HEK293 (cell line): Measurements from ENCODE around the gene CFAP119.

ENCODE experiments used
- GFI1B ChIP-seq: fragments of 450-650 bp; formaldehyde crosslinking; IDR thresholded peaks from 2 replicates; pipeline ENCODE4 v1.5.1; 2016; ENCODE audit warnings: missing biosample characterization, missing genetic modification characterization
- KLF8 ChIP-seq: fragments of 450-650 bp; formaldehyde crosslinking; IDR thresholded peaks from 2 replicates; pipeline ENCODE4 v1.5.1; 2016; ENCODE audit warnings: missing biosample characterization, missing genetic modification characterization
- OSR2 ChIP-seq: fragments of 450-650 bp; formaldehyde crosslinking; IDR thresholded peaks from 2 replicates; pipeline ENCODE4 v1.5.1; 2016; ENCODE audit warnings: missing biosample characterization, missing genetic modification characterization
- TCF7L2 ChIP-seq: IDR thresholded peaks from 2 replicates; pipeline ENCODE4 v1.6.1; 2011; ENCODE audit warnings: low read depth, mild to moderate bottlenecking, inconsistent platforms, low read length, moderate library complexity, borderline replicate concordance
- WT1 ChIP-seq: fragments of 450-650 bp; formaldehyde crosslinking; IDR thresholded peaks from 2 replicates; pipeline ENCODE4 v1.5.1; 2016; ENCODE audit warnings: missing biosample characterization, missing genetic modification characterization
- ZNF155 ChIP-seq: fragments of 450-650 bp; formaldehyde crosslinking; IDR thresholded peaks from 2 replicates; pipeline ENCODE4 v1.5.1; 2016; ENCODE audit warnings: missing biosample characterization, missing genetic modification characterization
- ZNF394 ChIP-seq: fragments of 450-650 bp; formaldehyde crosslinking; IDR thresholded peaks from 2 replicates; pipeline ENCODE4 v1.5.1; 2016; ENCODE audit warnings: missing biosample characterization, missing genetic modification characterization, mild to moderate bottlenecking, moderate library complexity, borderline replicate concordance
- ZNF426 ChIP-seq: fragments of 450-650 bp; formaldehyde crosslinking; IDR thresholded peaks from 2 replicates; pipeline ENCODE4 v1.5.1; 2017; ENCODE audit warnings: missing biosample characterization, missing genetic modification characterization, mild to moderate bottlenecking, inconsistent platforms, moderate library complexity
- ZNF510 ChIP-seq: fragments of 450-650 bp; formaldehyde crosslinking; IDR thresholded peaks from 2 replicates; pipeline ENCODE4 v1.5.1; 2018; ENCODE audit warnings: mild to moderate bottlenecking, missing genetic modification characterization, missing biosample characterization; ENCODE audit not compliant: insufficient replicate concordance
- ZNF521 ChIP-seq: fragments of 450-650 bp; formaldehyde crosslinking; IDR thresholded peaks from 2 replicates; pipeline ENCODE4 v1.5.1; 2017; ENCODE audit warnings: missing biosample characterization, mild to moderate bottlenecking, missing genetic modification characterization
- ZNF548 ChIP-seq: fragments of 450-650 bp; formaldehyde crosslinking; IDR thresholded peaks from 2 replicates; pipeline ENCODE4 v1.5.1; 2016; ENCODE audit warnings: missing biosample characterization, missing genetic modification characterization
- ZNF596 ChIP-seq: fragments of 450-650 bp; IDR thresholded peaks from 2 replicates; pipeline ENCODE4 v1.5.0; 2018; ENCODE audit warnings: missing biosample characterization, mild to moderate bottlenecking, missing genetic modification characterization, moderate library complexity
- TF ChIP-seq, protein P1 (sequence below): fragments of 450-650 bp; formaldehyde crosslinking; conservative IDR thresholded peaks from 2 replicates; pipeline ENCODE4 v1.5.1; 2016; ENCODE audit warnings: low read depth, missing biosample characterization, missing genetic modification characterization
- TF ChIP-seq, protein P2 (sequence below): fragments of 450-650 bp; formaldehyde crosslinking; IDR thresholded peaks from 2 replicates; pipeline ENCODE4 v1.5.1; 2016; ENCODE audit warnings: missing biosample characterization, missing genetic modification characterization
- TF ChIP-seq, protein P3 (sequence below): fragments of 450-650 bp; formaldehyde crosslinking; IDR thresholded peaks from 2 replicates; pipeline ENCODE4 v1.5.1; 2016; ENCODE audit warnings: missing biosample characterization, missing genetic modification characterization, low read depth
- TF ChIP-seq, protein P4 (sequence below): fragments of 450-650 bp; formaldehyde crosslinking; IDR thresholded peaks from 2 replicates; pipeline ENCODE4; 2016; ENCODE audit warnings: missing biosample characterization, missing genetic modification characterization
- TF ChIP-seq, protein P5 (sequence below): fragments of 450-650 bp; formaldehyde crosslinking; IDR thresholded peaks from 2 replicates; pipeline ENCODE4 v1.5.1; 2016; ENCODE audit warnings: missing biosample characterization, missing genetic modification characterization
- TF ChIP-seq, protein P6 (sequence below): fragments of 450-650 bp; formaldehyde crosslinking; IDR thresholded peaks from 2 replicates; pipeline ENCODE4 v1.5.1; 2016; ENCODE audit warnings: missing biosample characterization, missing genetic modification characterization
- TF ChIP-seq, protein P7 (sequence below): fragments of 450-650 bp; formaldehyde crosslinking; IDR thresholded peaks from 2 replicates; pipeline ENCODE4 v1.5.1; 2016; ENCODE audit warnings: missing biosample characterization, missing genetic modification characterization

CFAP119 gene

DNA sequence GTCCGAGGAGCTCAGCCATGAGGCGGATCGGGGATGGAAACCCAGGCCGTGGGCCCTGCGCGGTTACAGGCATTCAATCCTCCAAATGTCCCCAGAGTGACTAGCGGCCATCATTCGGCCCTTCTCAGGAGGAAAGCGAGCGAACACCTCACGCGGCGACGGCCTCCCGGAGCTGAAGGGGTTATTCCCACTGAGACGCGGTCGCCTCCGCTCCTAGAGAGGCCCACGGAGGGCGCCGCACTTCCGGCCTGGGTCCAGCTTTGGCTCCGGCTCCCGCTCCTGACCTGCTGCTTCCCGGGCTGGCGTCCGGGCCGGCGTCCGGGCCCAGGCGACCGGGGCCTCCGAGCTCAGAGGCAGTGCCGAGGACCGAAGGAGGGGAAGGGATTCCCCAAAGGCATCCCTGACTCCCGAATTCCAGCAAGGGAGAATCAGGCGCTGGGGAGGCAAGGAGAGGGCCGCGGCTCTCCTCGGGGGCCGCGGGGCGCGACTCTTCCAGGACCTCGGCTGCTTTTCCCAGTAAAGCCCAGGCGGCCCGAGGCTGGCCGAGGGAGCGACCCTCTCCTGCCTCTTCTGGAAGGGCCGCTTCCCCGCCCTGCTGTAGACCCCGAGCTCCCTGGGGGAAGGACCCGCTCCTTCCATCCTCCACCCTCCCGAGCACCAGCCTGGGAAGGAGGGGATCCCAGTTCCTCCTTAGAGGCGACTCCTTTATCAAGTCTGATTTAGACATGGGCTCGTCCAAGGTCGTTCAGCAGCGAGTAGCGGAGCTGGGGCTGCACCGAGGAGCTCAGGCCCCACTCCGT is 43.7 kb upstream of the CFAP119 start (continued):
- TF ChIP-seq, protein P1, sequence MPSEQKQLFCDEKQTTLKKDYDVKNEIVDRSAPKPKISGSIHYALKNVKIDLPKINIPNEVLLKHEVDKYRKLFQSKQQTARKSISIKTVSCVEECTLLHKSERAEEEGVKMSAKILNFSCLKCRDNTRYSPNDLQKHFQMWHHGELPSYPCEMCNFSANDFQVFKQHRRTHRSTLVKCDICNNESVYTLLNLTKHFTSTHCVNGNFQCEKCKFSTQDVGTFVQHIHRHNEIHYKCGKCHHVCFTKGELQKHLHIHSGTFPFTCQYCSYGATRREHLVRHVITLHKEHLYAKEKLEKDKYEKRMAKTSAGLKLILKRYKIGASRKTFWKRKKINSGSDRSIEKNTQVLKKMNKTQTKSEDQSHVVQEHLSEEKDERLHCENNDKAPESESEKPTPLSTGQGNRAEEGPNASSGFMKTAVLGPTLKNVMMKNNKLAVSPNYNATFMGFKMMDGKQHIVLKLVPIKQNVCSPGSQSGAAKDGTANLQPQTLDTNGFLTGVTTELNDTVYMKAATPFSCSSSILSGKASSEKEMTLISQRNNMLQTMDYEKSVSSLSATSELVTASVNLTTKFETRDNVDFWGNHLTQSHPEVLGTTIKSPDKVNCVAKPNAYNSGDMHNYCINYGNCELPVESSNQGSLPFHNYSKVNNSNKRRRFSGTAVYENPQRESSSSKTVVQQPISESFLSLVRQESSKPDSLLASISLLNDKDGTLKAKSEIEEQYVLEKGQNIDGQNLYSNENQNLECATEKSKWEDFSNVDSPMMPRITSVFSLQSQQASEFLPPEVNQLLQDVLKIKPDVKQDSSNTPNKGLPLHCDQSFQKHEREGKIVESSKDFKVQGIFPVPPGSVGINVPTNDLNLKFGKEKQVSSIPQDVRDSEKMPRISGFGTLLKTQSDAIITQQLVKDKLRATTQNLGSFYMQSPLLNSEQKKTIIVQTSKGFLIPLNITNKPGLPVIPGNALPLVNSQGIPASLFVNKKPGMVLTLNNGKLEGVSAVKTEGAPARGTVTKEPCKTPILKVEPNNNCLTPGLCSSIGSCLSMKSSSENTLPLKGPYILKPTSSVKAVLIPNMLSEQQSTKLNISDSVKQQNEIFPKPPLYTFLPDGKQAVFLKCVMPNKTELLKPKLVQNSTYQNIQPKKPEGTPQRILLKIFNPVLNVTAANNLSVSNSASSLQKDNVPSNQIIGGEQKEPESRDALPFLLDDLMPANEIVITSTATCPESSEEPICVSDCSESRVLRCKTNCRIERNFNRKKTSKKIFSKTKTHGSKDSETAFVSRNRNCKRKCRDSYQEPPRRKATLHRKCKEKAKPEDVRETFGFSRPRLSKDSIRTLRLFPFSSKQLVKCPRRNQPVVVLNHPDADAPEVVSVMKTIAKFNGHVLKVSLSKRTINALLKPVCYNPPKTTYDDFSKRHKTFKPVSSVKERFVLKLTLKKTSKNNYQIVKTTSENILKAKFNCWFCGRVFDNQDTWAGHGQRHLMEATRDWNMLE = peak; percentile 81
- TF ChIP-seq, protein P2, sequence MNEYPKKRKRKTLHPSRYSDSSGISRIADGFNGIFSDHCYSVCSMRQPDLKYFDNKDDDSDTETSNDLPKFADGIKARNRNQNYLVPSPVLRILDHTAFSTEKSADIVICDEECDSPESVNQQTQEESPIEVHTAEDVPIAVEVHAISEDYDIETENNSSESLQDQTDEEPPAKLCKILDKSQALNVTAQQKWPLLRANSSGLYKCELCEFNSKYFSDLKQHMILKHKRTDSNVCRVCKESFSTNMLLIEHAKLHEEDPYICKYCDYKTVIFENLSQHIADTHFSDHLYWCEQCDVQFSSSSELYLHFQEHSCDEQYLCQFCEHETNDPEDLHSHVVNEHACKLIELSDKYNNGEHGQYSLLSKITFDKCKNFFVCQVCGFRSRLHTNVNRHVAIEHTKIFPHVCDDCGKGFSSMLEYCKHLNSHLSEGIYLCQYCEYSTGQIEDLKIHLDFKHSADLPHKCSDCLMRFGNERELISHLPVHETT (tag by site-specific recombination) = peak; percentile 89
- TF ChIP-seq TCF7L2 = no peak
- TF ChIP-seq KLF8 (tag by site-specific recombination) = peak; percentile 77
- TF ChIP-seq ZNF155 (tag by site-specific recombination) = no peak
- TF ChIP-seq ZNF521 (tag by site-specific recombination) = no peak
- TF ChIP-seq, protein P3, sequence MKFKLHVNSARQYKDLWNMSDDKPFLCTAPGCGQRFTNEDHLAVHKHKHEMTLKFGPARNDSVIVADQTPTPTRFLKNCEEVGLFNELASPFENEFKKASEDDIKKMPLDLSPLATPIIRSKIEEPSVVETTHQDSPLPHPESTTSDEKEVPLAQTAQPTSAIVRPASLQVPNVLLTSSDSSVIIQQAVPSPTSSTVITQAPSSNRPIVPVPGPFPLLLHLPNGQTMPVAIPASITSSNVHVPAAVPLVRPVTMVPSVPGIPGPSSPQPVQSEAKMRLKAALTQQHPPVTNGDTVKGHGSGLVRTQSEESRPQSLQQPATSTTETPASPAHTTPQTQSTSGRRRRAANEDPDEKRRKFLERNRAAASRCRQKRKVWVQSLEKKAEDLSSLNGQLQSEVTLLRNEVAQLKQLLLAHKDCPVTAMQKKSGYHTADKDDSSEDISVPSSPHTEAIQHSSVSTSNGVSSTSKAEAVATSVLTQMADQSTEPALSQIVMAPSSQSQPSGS (tag by site-specific recombination) = no peak
- TF ChIP-seq, protein P4, sequence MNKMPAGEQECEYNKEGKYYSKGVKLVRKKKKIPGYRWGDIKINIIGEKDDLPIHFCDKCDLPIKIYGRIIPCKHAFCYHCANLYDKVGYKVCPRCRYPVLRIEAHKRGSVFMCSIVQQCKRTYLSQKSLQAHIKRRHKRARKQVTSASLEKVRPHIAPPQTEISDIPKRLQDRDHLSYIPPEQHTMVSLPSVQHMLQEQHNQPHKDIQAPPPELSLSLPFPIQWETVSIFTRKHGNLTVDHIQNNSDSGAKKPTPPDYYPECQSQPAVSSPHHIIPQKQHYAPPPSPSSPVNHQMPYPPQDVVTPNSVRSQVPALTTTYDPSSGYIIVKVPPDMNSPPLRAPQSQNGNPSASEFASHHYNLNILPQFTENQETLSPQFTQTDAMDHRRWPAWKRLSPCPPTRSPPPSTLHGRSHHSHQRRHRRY (tag by site-specific recombination) = no peak
- TF ChIP-seq, protein P5, sequence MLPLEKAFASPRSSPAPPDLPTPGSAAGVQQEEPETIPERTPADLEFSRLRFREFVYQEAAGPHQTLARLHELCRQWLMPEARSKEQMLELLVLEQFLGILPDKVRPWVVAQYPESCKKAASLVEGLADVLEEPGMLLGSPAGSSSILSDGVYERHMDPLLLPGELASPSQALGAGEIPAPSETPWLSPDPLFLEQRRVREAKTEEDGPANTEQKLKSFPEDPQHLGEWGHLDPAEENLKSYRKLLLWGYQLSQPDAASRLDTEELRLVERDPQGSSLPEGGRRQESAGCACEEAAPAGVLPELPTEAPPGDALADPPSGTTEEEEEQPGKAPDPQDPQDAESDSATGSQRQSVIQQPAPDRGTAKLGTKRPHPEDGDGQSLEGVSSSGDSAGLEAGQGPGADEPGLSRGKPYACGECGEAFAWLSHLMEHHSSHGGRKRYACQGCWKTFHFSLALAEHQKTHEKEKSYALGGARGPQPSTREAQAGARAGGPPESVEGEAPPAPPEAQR = no peak
- no peak for TF ChIP-seq ZNF510 (tag by site-specific recombination)
- TF ChIP-seq, protein P6, sequence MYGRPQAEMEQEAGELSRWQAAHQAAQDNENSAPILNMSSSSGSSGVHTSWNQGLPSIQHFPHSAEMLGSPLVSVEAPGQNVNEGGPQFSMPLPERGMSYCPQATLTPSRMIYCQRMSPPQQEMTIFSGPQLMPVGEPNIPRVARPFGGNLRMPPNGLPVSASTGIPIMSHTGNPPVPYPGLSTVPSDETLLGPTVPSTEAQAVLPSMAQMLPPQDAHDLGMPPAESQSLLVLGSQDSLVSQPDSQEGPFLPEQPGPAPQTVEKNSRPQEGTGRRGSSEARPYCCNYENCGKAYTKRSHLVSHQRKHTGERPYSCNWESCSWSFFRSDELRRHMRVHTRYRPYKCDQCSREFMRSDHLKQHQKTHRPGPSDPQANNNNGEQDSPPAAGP (tag by site-specific recombination) = peak; percentile 83
- peak; percentile 71 for TF ChIP-seq ZNF394 (tag by site-specific recombination)
- TF ChIP-seq ZNF548 (tag by site-specific recombination) = no peak
- TF ChIP-seq, protein P7, sequence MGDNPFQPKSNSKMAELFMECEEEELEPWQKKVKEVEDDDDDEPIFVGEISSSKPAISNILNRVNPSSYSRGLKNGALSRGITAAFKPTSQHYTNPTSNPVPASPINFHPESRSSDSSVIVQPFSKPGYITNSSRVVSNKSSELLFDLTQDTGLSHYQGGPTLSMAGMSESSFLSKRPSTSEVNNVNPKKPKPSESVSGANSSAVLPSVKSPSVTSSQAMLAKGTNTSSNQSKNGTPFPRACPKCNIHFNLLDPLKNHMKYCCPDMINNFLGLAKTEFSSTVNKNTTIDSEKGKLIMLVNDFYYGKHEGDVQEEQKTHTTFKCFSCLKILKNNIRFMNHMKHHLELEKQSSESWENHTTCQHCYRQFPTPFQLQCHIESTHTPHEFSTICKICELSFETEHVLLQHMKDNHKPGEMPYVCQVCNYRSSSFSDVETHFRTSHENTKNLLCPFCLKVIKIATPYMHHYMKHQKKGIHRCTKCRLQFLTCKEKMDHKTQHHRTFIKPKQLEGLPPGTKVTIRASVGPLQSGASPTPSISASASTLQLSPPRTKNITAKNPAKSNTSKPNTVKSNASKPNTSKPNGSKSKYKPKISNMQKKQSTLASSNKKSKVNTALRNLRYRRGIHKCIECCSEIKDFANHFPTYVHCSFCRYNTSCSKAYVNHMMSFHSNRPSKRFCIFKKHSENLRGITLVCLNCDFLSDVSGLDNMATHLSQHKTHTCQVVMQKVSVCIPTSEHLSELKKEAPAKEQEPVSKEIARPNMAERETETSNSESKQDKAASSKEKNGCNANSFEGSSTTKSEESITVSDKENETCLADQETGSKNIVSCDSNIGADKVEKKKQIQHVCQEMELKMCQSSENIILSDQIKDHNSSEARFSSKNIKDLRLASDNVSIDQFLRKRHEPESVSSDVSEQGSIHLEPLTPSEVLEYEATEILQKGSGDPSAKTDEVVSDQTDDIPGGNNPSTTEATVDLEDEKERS (tag by site-specific recombination) = no peak
- no peak for TF ChIP-seq ZNF426 (tag by site-specific recombination)
- TF ChIP-seq OSR2 (tag by site-specific recombination) = 0 out of 2 replicates have a peak, but pooled peaks have one; percentile 27
- TF ChIP-seq ZNF596 = peak; percentile 7; the same call in 1 of the 2 replicates
- 0 out of 2 replicates have a peak, but pooled peaks have one; percentile 26 for TF ChIP-seq GFI1B (tag by site-specific recombination)
- TF ChIP-seq WT1 (tag by site-specific recombination) = no peak; the same call in 1 of the 2 replicates
